ENCODE data around the gene HELQ.
"Not testable (repeated sequence)": the region's sequence is repeated elsewhere in the genome, so short reads cannot be mapped to it uniquely, and the experiment has no call there.

HELQ gene, protein sequence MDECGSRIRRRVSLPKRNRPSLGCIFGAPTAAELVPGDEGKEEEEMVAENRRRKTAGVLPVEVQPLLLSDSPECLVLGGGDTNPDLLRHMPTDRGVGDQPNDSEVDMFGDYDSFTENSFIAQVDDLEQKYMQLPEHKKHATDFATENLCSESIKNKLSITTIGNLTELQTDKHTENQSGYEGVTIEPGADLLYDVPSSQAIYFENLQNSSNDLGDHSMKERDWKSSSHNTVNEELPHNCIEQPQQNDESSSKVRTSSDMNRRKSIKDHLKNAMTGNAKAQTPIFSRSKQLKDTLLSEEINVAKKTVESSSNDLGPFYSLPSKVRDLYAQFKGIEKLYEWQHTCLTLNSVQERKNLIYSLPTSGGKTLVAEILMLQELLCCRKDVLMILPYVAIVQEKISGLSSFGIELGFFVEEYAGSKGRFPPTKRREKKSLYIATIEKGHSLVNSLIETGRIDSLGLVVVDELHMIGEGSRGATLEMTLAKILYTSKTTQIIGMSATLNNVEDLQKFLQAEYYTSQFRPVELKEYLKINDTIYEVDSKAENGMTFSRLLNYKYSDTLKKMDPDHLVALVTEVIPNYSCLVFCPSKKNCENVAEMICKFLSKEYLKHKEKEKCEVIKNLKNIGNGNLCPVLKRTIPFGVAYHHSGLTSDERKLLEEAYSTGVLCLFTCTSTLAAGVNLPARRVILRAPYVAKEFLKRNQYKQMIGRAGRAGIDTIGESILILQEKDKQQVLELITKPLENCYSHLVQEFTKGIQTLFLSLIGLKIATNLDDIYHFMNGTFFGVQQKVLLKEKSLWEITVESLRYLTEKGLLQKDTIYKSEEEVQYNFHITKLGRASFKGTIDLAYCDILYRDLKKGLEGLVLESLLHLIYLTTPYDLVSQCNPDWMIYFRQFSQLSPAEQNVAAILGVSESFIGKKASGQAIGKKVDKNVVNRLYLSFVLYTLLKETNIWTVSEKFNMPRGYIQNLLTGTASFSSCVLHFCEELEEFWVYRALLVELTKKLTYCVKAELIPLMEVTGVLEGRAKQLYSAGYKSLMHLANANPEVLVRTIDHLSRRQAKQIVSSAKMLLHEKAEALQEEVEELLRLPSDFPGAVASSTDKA

DNA sequence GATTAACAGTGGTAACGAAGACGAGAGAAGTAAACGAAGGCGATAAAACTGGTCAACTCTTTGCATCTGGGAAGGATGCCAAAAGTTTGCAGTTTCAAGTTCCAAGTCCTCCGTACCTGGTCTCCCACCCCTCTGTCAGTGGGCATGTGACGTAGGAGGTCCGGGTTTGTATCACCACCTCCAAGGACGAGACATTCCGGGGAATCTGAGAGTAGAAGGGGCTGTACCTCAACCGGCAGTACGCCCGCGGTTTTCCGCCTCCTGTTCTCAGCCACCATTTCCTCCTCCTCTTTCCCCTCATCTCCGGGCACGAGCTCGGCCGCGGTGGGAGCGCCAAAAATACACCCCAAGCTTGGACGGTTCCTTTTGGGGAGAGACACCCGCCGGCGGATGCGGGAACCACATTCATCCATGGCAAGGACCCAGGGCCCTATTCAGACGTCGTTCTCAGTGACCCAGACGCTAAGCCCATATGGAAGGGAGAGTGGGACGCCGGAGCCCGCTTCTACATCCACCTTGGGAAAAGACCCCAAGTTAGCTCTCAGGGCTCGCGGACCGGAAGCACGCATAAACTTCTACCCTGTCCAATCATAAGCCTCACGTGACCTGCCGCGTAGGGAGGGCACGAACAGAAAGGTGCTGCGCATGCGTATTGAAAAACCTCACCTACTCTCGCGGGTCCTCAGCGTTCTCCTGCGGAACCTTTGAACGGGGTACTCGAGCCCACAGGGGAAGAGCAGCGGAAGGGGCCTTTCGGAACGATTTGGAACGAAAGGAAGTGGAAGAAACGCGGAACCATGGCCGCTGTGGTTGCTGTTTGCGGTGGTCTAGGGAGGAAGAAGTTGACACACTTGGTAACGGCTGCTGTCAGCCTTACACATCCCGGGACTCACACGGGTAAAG lies at the start of gene HELQ, which contains the start of gene MRPS18C:
Gene HELQ, minus strand, starts transcription at position 543 of the 903 bp plus-strand sequence. Its CDS starts 130 bp downstream, at position 413.
Gene MRPS18C, plus strand, starts transcription at position 778 of the 903 bp plus-strand sequence. Its CDS starts 20 bp downstream, at position 798.
- Histone ChIP-seq H3K36me3 (ENCODE audit: control insufficient read depth, insufficient read depth, low read length) (peaks cover 40% of the 10 kb centered on the region), H3K27me3 (ENCODE audit: control insufficient read depth, insufficient read depth, low read length) (no peaks in the 10 kb centered on the region), H3K27ac (ENCODE audit: low read depth, low read length) (peak within 1 kb of the TSS; percentile 62), H3K9ac (ENCODE audit: low read length) (peak within 1 kb of the TSS; percentile 91), H3K4me3 (ENCODE audit: low read depth, low read length) (peak within 1 kb of the TSS; percentile 80), H3K4me1 (ENCODE audit: control insufficient read depth, insufficient read depth, low read length) (peaks cover 3% of the 10 kb centered on the region; the same call in 1 of the 2 replicates), H3K9me3 (ENCODE audit: control insufficient read depth, insufficient read depth, low read depth, low read length) (no peaks in the 10 kb centered on the region)

DNA sequence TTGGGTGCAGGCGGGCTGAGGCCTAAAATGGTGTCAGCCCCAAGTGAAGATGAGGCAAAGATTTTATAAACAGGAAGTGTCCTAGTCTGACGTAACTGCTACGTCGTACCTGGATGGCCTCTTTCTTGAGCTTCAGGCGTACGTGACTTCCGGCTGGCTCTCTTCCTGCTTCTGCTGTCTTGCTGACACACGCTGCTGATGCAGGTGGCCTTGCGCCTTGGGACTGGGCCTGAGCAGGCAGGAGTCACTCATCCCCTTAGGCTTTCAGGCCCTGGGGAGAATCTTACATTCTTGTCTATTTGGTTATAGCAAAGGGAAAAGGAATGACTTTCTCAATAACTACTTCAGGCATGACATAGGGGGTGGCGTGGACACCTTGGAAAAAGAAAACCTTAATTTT lies 49.4 kb upstream of the HELQ start:
- Histone ChIP-seq H3K4me1 (ENCODE audit: control insufficient read depth, insufficient read depth, low read length) (peaks cover 4% of the 10 kb centered on the region), H3K36me3 (ENCODE audit: control insufficient read depth, insufficient read depth, low read length) (no peaks in the 10 kb centered on the region), H3K27ac (ENCODE audit: low read depth, low read length) (no peak overlapping the region), H3K9me3 (ENCODE audit: control insufficient read depth, insufficient read depth, low read depth, low read length) (no peaks in the 10 kb centered on the region), H3K9ac (ENCODE audit: low read length) (no peak overlapping the region), H3K27me3 (ENCODE audit: control insufficient read depth, insufficient read depth, low read length) (no peaks in the 10 kb centered on the region), H3K4me3 (ENCODE audit: low read depth, low read length) (no peak overlapping the region)

DNA sequence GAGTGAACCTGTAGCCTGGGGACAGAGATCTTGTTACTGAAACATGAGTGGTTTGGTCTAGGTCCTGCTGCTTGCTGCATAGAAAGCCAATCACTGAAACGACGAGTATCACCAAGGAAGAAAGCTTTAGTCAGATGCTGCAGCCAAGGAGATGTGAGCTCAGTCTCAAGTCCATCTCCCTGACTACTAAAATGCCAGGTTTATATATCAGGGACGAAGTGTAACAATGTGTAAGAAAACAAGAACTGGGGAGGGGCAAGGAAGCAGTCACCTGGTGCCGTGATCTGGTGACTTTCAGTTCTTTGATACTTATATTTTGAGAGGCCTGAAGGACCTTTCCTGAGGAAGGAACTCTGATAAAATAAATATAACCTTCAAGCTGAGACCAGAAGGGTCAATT lies 48.9 kb upstream of the HELQ start:
- Histone ChIP-seq H3K9me3 (ENCODE audit: control insufficient read depth, insufficient read depth, low read depth, low read length) (no peaks in the 10 kb centered on the region), H3K9ac (ENCODE audit: low read length) (no peak overlapping the region), H3K36me3 (ENCODE audit: control insufficient read depth, insufficient read depth, low read length) (no peaks in the 10 kb centered on the region), H3K4me1 (ENCODE audit: control insufficient read depth, insufficient read depth, low read length) (peaks cover 4% of the 10 kb centered on the region), H3K27ac (ENCODE audit: low read depth, low read length) (no peak overlapping the region), H3K27me3 (ENCODE audit: control insufficient read depth, insufficient read depth, low read length) (no peaks in the 10 kb centered on the region), H3K4me3 (ENCODE audit: low read depth, low read length) (no peak overlapping the region)

DNA sequence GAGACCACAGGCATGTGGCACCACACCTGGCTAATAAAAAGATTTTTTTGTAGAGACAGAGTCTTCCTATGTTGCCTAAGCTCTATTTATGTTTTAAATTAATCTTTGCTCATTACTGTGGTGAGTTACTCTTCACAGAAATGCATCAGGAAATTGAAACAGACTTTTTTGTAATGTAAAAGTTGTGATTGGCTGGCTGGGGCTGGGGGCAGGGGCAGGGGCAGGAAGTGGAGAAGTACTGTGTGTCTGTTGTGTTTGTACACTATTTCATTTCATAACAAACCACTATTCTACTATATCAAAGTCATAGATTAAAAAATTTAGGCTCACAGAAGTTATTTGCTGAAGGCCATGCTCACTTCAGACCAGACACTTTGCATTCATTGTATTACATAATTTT lies 48.4 kb upstream of the HELQ start:
- Histone ChIP-seq H3K4me3 (ENCODE audit: low read depth, low read length) (no peak overlapping the region), H3K36me3 (ENCODE audit: control insufficient read depth, insufficient read depth, low read length) (no peaks in the 10 kb centered on the region), H3K9ac (ENCODE audit: low read length) (no peak overlapping the region), H3K4me1 (ENCODE audit: control insufficient read depth, insufficient read depth, low read length) (peaks cover 4% of the 10 kb centered on the region), H3K27ac (ENCODE audit: low read depth, low read length) (no peak overlapping the region), H3K9me3 (ENCODE audit: control insufficient read depth, insufficient read depth, low read depth, low read length) (no peaks in the 10 kb centered on the region), H3K27me3 (ENCODE audit: control insufficient read depth, insufficient read depth, low read length) (no peaks in the 10 kb centered on the region)

DNA sequence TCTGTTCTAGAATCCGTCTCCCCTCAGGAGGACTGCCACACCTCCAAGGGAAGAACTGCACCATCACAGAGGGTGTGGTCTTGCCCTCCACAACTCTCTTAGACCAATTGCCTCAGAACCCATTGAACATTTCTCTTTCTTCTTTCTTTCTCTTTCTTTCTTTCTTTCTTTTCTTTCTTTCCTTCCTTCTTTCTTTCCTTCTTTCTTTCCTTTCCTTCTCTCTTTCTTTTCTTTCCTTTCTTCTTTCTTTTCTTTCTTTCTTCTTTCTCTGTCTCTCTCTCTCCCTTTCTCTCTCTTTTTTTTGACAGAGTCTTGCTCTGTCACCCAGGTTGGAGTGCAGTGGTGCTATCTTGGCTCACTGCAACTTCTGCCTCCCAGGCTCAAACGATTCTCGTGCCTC lies 46.0 kb upstream of the HELQ start:
- not testable (repeated sequence) for H3K27me3 ChIP-seq (ENCODE audit: control insufficient read depth, insufficient read depth, low read length); H3K9ac ChIP-seq (ENCODE audit: low read length); H3K27ac ChIP-seq (ENCODE audit: low read depth, low read length); H3K9me3 ChIP-seq (ENCODE audit: control insufficient read depth, insufficient read depth, low read depth, low read length); H3K4me1 ChIP-seq (ENCODE audit: control insufficient read depth, insufficient read depth, low read length); H3K36me3 ChIP-seq (ENCODE audit: control insufficient read depth, insufficient read depth, low read length); H3K4me3 ChIP-seq (ENCODE audit: low read depth, low read length)

DNA sequence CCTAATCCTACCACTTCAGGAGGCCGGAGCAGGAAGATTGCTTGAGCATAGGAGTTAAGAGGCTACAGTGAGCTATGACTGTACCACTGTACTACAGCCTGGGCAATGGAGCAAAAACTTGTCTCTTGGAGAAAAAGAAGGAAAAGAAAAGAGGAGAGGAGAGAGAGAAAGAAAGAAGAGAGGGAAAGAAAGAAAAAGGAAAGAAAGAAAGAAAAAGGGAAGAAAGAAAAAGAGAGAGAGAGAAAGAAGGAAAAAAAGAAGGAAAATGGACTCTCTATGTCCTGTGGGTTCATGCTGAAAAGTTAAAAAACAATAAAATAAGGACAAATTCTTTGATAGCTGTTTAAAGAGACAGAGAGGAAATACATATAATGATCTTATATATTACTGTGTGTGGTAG lies 42.6 kb upstream of the HELQ start:
- Histone ChIP-seq H3K4me1 (ENCODE audit: control insufficient read depth, insufficient read depth, low read length) (no peaks in the 10 kb centered on the region; the same call in 1 of the 2 replicates), H3K27me3 (ENCODE audit: control insufficient read depth, insufficient read depth, low read length) (no peaks in the 10 kb centered on the region), H3K27ac (ENCODE audit: low read depth, low read length) (no peak overlapping the region), H3K9me3 (ENCODE audit: control insufficient read depth, insufficient read depth, low read depth, low read length) (no peaks in the 10 kb centered on the region), H3K36me3 (ENCODE audit: control insufficient read depth, insufficient read depth, low read length) (no peaks in the 10 kb centered on the region), H3K4me3 (ENCODE audit: low read depth, low read length) (no peak overlapping the region), H3K9ac (ENCODE audit: low read length) (no peak overlapping the region)

DNA sequence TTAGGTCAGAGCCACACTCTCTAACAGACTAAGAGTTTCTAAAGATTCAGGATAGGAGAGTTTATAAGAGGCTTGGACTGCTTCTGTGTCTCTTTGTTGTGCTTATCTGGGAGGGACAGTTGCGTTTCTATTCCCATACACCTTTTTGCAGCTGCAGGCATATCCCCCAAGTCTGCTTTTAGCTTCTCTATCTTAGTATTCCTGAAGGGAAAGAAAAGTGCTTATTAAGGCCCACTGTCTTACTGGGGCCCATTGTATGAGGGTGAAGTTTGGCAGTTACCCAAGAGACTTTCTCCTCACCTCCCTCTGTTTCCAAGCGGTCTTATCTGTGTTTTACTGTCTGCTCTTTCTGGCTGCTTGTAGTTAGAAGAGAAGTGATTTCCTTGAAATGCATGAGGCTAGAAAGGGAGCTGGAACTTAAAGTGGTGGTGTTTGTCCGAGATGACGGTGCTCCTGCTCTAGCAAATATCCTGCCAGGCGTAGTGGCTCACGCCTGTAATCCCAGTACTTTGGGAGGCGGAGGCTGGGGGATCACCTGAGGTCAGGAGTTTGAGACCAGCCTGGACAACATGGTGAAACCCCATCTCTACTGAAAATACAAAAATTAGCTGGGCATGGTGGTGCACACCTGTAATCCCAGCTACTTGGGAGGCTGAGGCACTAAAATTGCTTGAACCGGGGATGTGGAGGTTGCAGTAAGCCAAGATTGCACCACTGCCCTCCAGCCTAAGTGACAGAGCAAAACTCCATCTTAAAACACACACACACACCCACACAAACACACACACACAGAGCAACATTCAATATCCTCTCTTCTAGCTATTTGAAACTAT lies 40.7 kb upstream of the HELQ start:
- not testable (repeated sequence) for H3K4me3 ChIP-seq (ENCODE audit: low read depth, low read length)

DNA sequence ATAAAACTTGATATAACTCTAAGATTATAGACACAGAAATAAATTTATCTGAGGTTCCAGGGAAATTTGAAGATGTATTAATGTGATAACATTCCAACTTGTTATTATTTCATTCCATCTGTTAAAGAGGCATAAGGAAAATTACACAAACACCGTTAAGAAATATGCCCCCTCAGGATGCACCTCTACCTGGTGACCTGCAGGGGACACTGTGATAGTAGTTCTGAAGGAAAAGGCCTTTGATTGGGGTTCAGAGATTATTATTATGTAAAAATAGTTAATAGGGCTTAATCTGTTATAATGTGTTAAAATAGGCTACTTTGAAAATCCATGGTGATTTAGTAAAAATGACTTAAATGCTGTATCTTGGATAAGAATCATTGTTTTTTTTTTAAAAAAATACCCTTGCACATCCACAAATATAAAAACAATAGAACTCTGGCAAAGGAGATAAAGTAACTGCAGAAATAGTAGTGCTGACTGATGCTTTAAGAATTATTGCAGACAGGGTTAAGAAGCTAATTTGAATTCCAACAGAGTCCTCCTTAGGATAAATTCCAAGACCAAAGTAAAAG lies 35.3 kb upstream of the HELQ start:
- Histone ChIP-seq H3K9ac (ENCODE audit: low read length) (no peak overlapping the region), H3K9me3 (ENCODE audit: control insufficient read depth, insufficient read depth, low read depth, low read length) (no peaks in the 10 kb centered on the region), H3K27ac (ENCODE audit: low read depth, low read length) (no peak overlapping the region), H3K4me1 (ENCODE audit: control insufficient read depth, insufficient read depth, low read length) (no peaks in the 10 kb centered on the region), H3K27me3 (ENCODE audit: control insufficient read depth, insufficient read depth, low read length) (no peaks in the 10 kb centered on the region), H3K36me3 (ENCODE audit: control insufficient read depth, insufficient read depth, low read length) (no peaks in the 10 kb centered on the region), H3K4me3 (ENCODE audit: low read depth, low read length) (no peak overlapping the region)

More for the DNA sequence above, 40.7 kb upstream of the HELQ start:
- not testable (repeated sequence) for H3K9ac ChIP-seq (ENCODE audit: low read length); H3K27ac ChIP-seq (ENCODE audit: low read depth, low read length); H3K36me3 ChIP-seq (ENCODE audit: control insufficient read depth, insufficient read depth, low read length); H3K9me3 ChIP-seq (ENCODE audit: control insufficient read depth, insufficient read depth, low read depth, low read length); H3K27me3 ChIP-seq (ENCODE audit: control insufficient read depth, insufficient read depth, low read length); H3K4me1 ChIP-seq (ENCODE audit: control insufficient read depth, insufficient read depth, low read length)

DNA sequence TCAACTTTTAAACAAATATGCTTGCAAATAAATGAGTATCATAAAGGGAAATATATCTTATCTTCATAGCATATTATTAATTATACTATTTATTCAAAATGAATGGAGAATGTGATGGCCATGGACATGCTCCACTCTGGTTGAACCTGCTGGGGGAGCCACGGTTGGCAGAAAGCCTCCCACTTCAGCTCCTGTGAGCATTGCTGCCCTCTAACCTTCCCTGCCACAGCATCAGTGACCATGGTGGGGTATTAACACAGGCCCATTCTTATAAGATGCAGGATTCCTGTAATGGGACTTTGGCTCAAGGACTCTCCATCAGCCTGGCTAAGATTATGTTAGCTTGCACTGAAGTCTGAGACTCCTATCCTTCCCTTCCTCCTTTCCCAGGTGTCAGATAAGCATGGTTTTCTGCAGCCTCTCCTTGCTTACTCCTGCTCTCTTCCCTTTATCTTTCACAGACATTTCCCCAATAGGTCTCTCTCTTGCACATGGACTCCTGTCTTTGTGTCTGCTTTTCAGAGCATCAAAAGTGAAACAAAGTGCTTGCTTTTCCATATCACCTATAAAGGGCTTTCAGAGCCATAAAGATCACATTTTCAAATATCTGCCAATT lies 34.2 kb upstream of the HELQ start:
- no peaks in the 10 kb centered on the region for H3K27me3 ChIP-seq (ENCODE audit: control insufficient read depth, insufficient read depth, low read length)
- no peak overlapping the region for H3K9ac ChIP-seq (ENCODE audit: low read length)
- peaks cover 5% of the 10 kb centered on the region for H3K4me1 ChIP-seq (ENCODE audit: control insufficient read depth, insufficient read depth, low read length)
- H3K36me3 ChIP-seq (ENCODE audit: control insufficient read depth, insufficient read depth, low read length): no peaks in the 10 kb centered on the region
- H3K27ac ChIP-seq (ENCODE audit: low read depth, low read length): no peak overlapping the region
- no peak overlapping the region for H3K4me3 ChIP-seq (ENCODE audit: low read depth, low read length)
- H3K9me3 ChIP-seq (ENCODE audit: control insufficient read depth, insufficient read depth, low read depth, low read length): no peaks in the 10 kb centered on the region

Data from HUES6 (cell line).